Measurements from ENCODE around the gene ALDH1A1. TPM values are rescaled to one million over a fixed set of nuclear protein-coding genes. Genes with fewer than 3 reads are reported as not detected.
A peak's percentile ranks its signal among the peaks of the same experiment; 100 is the strongest.

Gene ALDH1A1
- polyA plus RNA-seq, 2 donors = 22.9 to 37.8 TPM

GRCh38 chr9:72891043-72891442, 61.8 kb downstream of the ALDH1A1 start:
- no peaks in the 10 kb centered on the region for H3K27me3 ChIP-seq (ENCODE audit: control insufficient read depth in 1 of 2, insufficient read depth in 2 of 2, low read length in 2 of 2)
- no peaks in the 10 kb centered on the region for H3K9me3 ChIP-seq (ENCODE audit: control insufficient read depth in 2 of 2, insufficient read depth in 1 of 2, low read depth in 1 of 2, low read length in 1 of 2)
- H3K4me1 ChIP-seq (ENCODE audit: control insufficient read depth in 2 of 2, insufficient read depth in 2 of 2, low read length in 1 of 2) = no peaks in the 10 kb centered on the region
- H3K36me3 ChIP-seq (ENCODE audit: control insufficient read depth in 2 of 2, insufficient read depth in 2 of 2, low read length in 1 of 2) = no peaks in the 10 kb centered on the region
- no peak overlapping the region for H3K4me3 ChIP-seq (ENCODE audit: low read depth in 1 of 2, low read length in 2 of 2)
- WGBS, 2 donors = 76 to 78% methylated on average over 2 of the region's 2 CpGs
- H3K27ac ChIP-seq (ENCODE audit: low read depth in 2 of 2, low read length in 1 of 2) = no peak overlapping the region

GRCh38 chr9:72888943-72889342, 63.9 kb downstream of the ALDH1A1 start:
- Histone ChIP-seq H3K27me3 (ENCODE audit: control insufficient read depth in 1 of 2, insufficient read depth in 2 of 2, low read length in 2 of 2) (no peaks in the 10 kb centered on the region), H3K4me3 (ENCODE audit: low read depth in 1 of 2, low read length in 2 of 2) (no peak overlapping the region), H3K9me3 (ENCODE audit: control insufficient read depth in 2 of 2, insufficient read depth in 1 of 2, low read depth in 1 of 2, low read length in 1 of 2) (no peaks in the 10 kb centered on the region), H3K27ac (ENCODE audit: low read depth in 2 of 2, low read length in 1 of 2) (no peak overlapping the region), H3K4me1 (ENCODE audit: control insufficient read depth in 2 of 2, insufficient read depth in 2 of 2, low read length in 1 of 2) (no peaks in the 10 kb centered on the region), H3K36me3 (ENCODE audit: control insufficient read depth in 2 of 2, insufficient read depth in 2 of 2, low read length in 1 of 2) (no peaks in the 10 kb centered on the region)
- WGBS, 2 donors = 85 to 94% methylated on average over 2 of the region's 2 CpGs

GRCh38 chr9:72888067-72888466, 64.8 kb downstream of the ALDH1A1 start:
- no peaks in the 10 kb centered on the region for H3K36me3 ChIP-seq (ENCODE audit: control insufficient read depth in 2 of 2, insufficient read depth in 2 of 2, low read length in 1 of 2)
- no peaks in the 10 kb centered on the region for H3K9me3 ChIP-seq (ENCODE audit: control insufficient read depth in 2 of 2, insufficient read depth in 1 of 2, low read depth in 1 of 2, low read length in 1 of 2)
- H3K27me3 ChIP-seq (ENCODE audit: control insufficient read depth in 1 of 2, insufficient read depth in 2 of 2, low read length in 2 of 2) = no peaks in the 10 kb centered on the region
- H3K27ac ChIP-seq (ENCODE audit: low read depth in 2 of 2, low read length in 1 of 2) = no peak overlapping the region
- H3K4me3 ChIP-seq (ENCODE audit: low read depth in 1 of 2, low read length in 2 of 2) = no peak overlapping the region
- no peaks in the 10 kb centered on the region for H3K4me1 ChIP-seq (ENCODE audit: control insufficient read depth in 2 of 2, insufficient read depth in 2 of 2, low read length in 1 of 2)
- WGBS, 2 donors = 47 to 72% methylated on average over 2 of the region's 2 CpGs

GRCh38 chr9:72886386-72886785, 66.5 kb downstream of the ALDH1A1 start:
- no peak overlapping the region for H3K4me3 ChIP-seq (ENCODE audit: low read depth in 1 of 2, low read length in 2 of 2)
- no peaks in the 10 kb centered on the region for H3K36me3 ChIP-seq (ENCODE audit: control insufficient read depth in 2 of 2, insufficient read depth in 2 of 2, low read length in 1 of 2)
- no peaks in the 10 kb centered on the region for H3K9me3 ChIP-seq (ENCODE audit: control insufficient read depth in 2 of 2, insufficient read depth in 1 of 2, low read depth in 1 of 2, low read length in 1 of 2)
- no peak overlapping the region for H3K27ac ChIP-seq (ENCODE audit: low read depth in 2 of 2, low read length in 1 of 2)
- H3K27me3 ChIP-seq (ENCODE audit: control insufficient read depth in 1 of 2, insufficient read depth in 2 of 2, low read length in 2 of 2) = no peaks in the 10 kb centered on the region
- WGBS, 2 donors = 94 to 100% methylated on average over 1 of the region's 1 CpG
- H3K4me1 ChIP-seq (ENCODE audit: control insufficient read depth in 2 of 2, insufficient read depth in 2 of 2, low read length in 1 of 2) = no peaks in the 10 kb centered on the region

- Histone ChIP-seq H3K4me3 (ENCODE audit: low read depth in 1 of 2, low read length in 2 of 2) (no peak overlapping the region), H3K27ac (ENCODE audit: low read depth in 2 of 2, low read length in 1 of 2) (no peak overlapping the region), H3K27me3 (ENCODE audit: control insufficient read depth in 1 of 2, insufficient read depth in 2 of 2, low read length in 2 of 2) (no peaks in the 10 kb centered on the region), H3K9me3 (ENCODE audit: control insufficient read depth in 2 of 2, insufficient read depth in 1 of 2, low read depth in 1 of 2, low read length in 1 of 2) (no peaks in the 10 kb centered on the region), H3K36me3 (ENCODE audit: control insufficient read depth in 2 of 2, insufficient read depth in 2 of 2, low read length in 1 of 2) (no peaks in the 10 kb centered on the region), H3K4me1 (ENCODE audit: control insufficient read depth in 2 of 2, insufficient read depth in 2 of 2, low read length in 1 of 2) (peaks cover 0 to 2% of the 10 kb centered on the region in 2 donors)
- 41 to 56% methylated on average over 1 of the region's 1 CpG for WGBS, 2 donors
These were observed 68.3 kb downstream of the ALDH1A1 start for GRCh38 chr9:72884508-72884907.

- no peak overlapping the region for H3K27ac ChIP-seq (ENCODE audit: low read depth in 2 of 2, low read length in 1 of 2)
- WGBS, 2 donors = 68 to 76% methylated on average over 3 of the region's 3 CpGs
- H3K4me1 ChIP-seq (ENCODE audit: control insufficient read depth in 2 of 2, insufficient read depth in 2 of 2, low read length in 1 of 2) = peaks cover 0 to 2% of the 10 kb centered on the region in 2 donors
- no peaks in the 10 kb centered on the region for H3K27me3 ChIP-seq (ENCODE audit: control insufficient read depth in 1 of 2, insufficient read depth in 2 of 2, low read length in 2 of 2)
- no peaks in the 10 kb centered on the region for H3K9me3 ChIP-seq (ENCODE audit: control insufficient read depth in 2 of 2, insufficient read depth in 1 of 2, low read depth in 1 of 2, low read length in 1 of 2)
- H3K4me3 ChIP-seq (ENCODE audit: low read depth in 1 of 2, low read length in 2 of 2) = no peak overlapping the region
- H3K36me3 ChIP-seq (ENCODE audit: control insufficient read depth in 2 of 2, insufficient read depth in 2 of 2, low read length in 1 of 2) = no peaks in the 10 kb centered on the region
These were observed 69.0 kb downstream of the ALDH1A1 start for GRCh38 chr9:72883875-72884274.

GRCh38 chr9:72882117-72882775, 70.6 kb downstream of the ALDH1A1 start:
- no peak overlapping the region for H3K4me3 ChIP-seq (ENCODE audit: low read depth in 1 of 2, low read length in 2 of 2)
- WGBS, 2 donors = 67 to 82% methylated on average over 6 of the region's 6 CpGs
- no peaks in the 10 kb centered on the region for H3K9me3 ChIP-seq (ENCODE audit: control insufficient read depth in 2 of 2, insufficient read depth in 1 of 2, low read depth in 1 of 2, low read length in 1 of 2)
- peak overlapping the region in 1 of 2 donors; percentile 22 for H3K27ac ChIP-seq (ENCODE audit: low read depth in 2 of 2, low read length in 1 of 2)
- H3K36me3 ChIP-seq (ENCODE audit: control insufficient read depth in 2 of 2, insufficient read depth in 2 of 2, low read length in 1 of 2) = no peaks in the 10 kb centered on the region
- peaks cover 0 to 2% of the 10 kb centered on the region in 2 donors for H3K4me1 ChIP-seq (ENCODE audit: control insufficient read depth in 2 of 2, insufficient read depth in 2 of 2, low read length in 1 of 2)
- no peaks in the 10 kb centered on the region for H3K27me3 ChIP-seq (ENCODE audit: control insufficient read depth in 1 of 2, insufficient read depth in 2 of 2, low read length in 2 of 2)

- Histone ChIP-seq H3K4me3 (ENCODE audit: low read depth in 1 of 2, low read length in 2 of 2) (no peak overlapping the region), H3K9me3 (ENCODE audit: control insufficient read depth in 2 of 2, insufficient read depth in 1 of 2, low read depth in 1 of 2, low read length in 1 of 2) (no peaks in the 10 kb centered on the region), H3K27me3 (ENCODE audit: control insufficient read depth in 1 of 2, insufficient read depth in 2 of 2, low read length in 2 of 2) (no peaks in the 10 kb centered on the region), H3K4me1 (ENCODE audit: control insufficient read depth in 2 of 2, insufficient read depth in 2 of 2, low read length in 1 of 2) (peaks cover 0 to 2% of the 10 kb centered on the region in 2 donors), H3K27ac (ENCODE audit: low read depth in 2 of 2, low read length in 1 of 2) (no peak overlapping the region), H3K36me3 (ENCODE audit: control insufficient read depth in 2 of 2, insufficient read depth in 2 of 2, low read length in 1 of 2) (no peaks in the 10 kb centered on the region)
- 76 to 79% methylated on average over 2 of the region's 2 CpGs for WGBS, 2 donors
These were observed 72.0 kb downstream of the ALDH1A1 start for GRCh38 chr9:72880821-72881220.

GRCh38 chr9:72875221-72875620, 77.6 kb downstream of the ALDH1A1 start:
- Histone ChIP-seq H3K27me3 (ENCODE audit: control insufficient read depth in 1 of 2, insufficient read depth in 2 of 2, low read length in 2 of 2) (no peaks in the 10 kb centered on the region), H3K9me3 (ENCODE audit: control insufficient read depth in 2 of 2, insufficient read depth in 1 of 2, low read depth in 1 of 2, low read length in 1 of 2) (no peaks in the 10 kb centered on the region), H3K4me1 (ENCODE audit: control insufficient read depth in 2 of 2, insufficient read depth in 2 of 2, low read length in 1 of 2) (no peaks in the 10 kb centered on the region), H3K4me3 (ENCODE audit: low read depth in 1 of 2, low read length in 2 of 2) (no peak overlapping the region), H3K27ac (ENCODE audit: low read depth in 2 of 2, low read length in 1 of 2) (no peak overlapping the region), H3K36me3 (ENCODE audit: control insufficient read depth in 2 of 2, insufficient read depth in 2 of 2, low read length in 1 of 2) (no peaks in the 10 kb centered on the region)

- Histone ChIP-seq H3K4me3 (ENCODE audit: low read depth in 1 of 2, low read length in 2 of 2) (no peak overlapping the region), H3K9me3 (ENCODE audit: control insufficient read depth in 2 of 2, insufficient read depth in 1 of 2, low read depth in 1 of 2, low read length in 1 of 2) (no peaks in the 10 kb centered on the region), H3K36me3 (ENCODE audit: control insufficient read depth in 2 of 2, insufficient read depth in 2 of 2, low read length in 1 of 2) (no peaks in the 10 kb centered on the region), H3K27ac (ENCODE audit: low read depth in 2 of 2, low read length in 1 of 2) (no peak overlapping the region), H3K27me3 (ENCODE audit: control insufficient read depth in 1 of 2, insufficient read depth in 2 of 2, low read length in 2 of 2) (no peaks in the 10 kb centered on the region), H3K4me1 (ENCODE audit: control insufficient read depth in 2 of 2, insufficient read depth in 2 of 2, low read length in 1 of 2) (no peaks in the 10 kb centered on the region)
- WGBS, 2 donors = 91 to 94% methylated on average over 2 of the region's 2 CpGs
These were observed 78.5 kb downstream of the ALDH1A1 start for GRCh38 chr9:72874344-72874743.
